Measurements from ENCODE around the gene BCKDK.
"Not testable (repeated sequence)": the region's sequence is repeated elsewhere in the genome, so short reads cannot be mapped to it uniquely, and the experiment has no call there.

The BCKDK gene

GRCh38 chr16:31136822-31137499 lies 28.8 kb downstream of the BCKDK start:
- peaks cover 50% of the 10 kb centered on the region for H3K4me1 ChIP-seq (ENCODE audit: control insufficient read depth, insufficient read depth, low read length)
- not testable (repeated sequence) for H3K9me3 ChIP-seq (ENCODE audit: control insufficient read depth, insufficient read depth, low read depth, low read length); H3K9ac ChIP-seq (ENCODE audit: low read length); H3K4me3 ChIP-seq (ENCODE audit: low read depth, low read length); H3K27ac ChIP-seq (ENCODE audit: low read depth, low read length); H3K27me3 ChIP-seq (ENCODE audit: control insufficient read depth, insufficient read depth, low read length)
- peaks cover 14% of the 10 kb centered on the region for H3K36me3 ChIP-seq (ENCODE audit: control insufficient read depth, insufficient read depth, low read length)

DNA sequence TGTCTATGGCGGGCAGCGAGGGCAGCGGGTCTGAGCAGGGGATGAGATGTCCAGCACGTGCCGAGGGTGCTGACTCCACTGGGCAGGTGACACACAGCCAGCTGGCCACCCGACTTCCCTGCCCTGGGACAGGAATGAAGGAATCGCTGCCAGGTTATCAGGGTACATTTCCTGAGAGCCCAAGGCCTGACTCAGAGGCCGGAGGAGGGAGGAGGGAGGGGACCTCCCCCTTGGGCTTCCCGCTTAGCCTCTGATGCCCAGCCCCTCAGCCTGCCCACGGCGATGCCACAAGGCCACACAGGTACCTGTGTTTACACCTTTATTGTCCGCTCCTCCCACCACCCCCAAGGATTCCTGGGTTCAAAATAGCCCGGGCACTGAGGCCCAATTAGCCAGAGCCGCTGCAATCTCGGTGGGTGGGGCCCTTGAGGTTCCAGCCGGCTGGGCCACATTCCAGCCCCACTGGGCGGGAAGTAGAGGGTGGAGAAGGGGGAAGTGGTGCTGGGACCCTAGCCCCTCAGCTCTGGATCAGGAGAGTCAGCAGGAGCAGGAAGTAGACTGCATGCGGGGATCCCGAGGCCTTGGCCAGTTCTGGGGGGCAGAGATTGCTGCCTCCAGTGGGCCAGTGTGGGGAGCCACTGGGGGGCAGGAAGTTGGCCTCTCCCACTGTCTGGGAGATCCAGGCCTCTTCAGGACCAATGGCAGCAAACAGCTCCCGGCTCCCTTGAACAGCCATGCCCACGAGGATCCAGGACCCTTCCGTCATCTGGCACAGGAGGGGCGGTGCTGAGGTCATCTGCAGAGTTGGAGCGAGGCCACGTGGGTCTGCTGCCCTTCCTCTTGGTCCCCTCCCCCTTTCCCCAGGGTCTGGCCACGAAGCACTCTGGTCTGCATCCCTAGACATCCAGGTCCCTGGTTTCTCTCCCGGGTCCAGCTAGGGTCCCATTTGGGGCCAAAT lies 30.7 kb downstream of the BCKDK start:
- Histone ChIP-seq H3K4me3 (ENCODE audit: low read depth, low read length) (peak overlapping the region; percentile 21), H3K36me3 (ENCODE audit: control insufficient read depth, insufficient read depth, low read length) (no peaks in the 10 kb centered on the region), H3K4me1 (ENCODE audit: control insufficient read depth, insufficient read depth, low read length) (peaks cover 44% of the 10 kb centered on the region), H3K9ac (ENCODE audit: low read length) (peak overlapping the region; percentile 21), H3K27me3 (ENCODE audit: control insufficient read depth, insufficient read depth, low read length) (peaks cover 13% of the 10 kb centered on the region), H3K27ac (ENCODE audit: low read depth, low read length) (peak overlapping the region; percentile 37; the same call in 1 of the 2 replicates), H3K9me3 (ENCODE audit: control insufficient read depth, insufficient read depth, low read depth, low read length) (no peaks in the 10 kb centered on the region)

DNA sequence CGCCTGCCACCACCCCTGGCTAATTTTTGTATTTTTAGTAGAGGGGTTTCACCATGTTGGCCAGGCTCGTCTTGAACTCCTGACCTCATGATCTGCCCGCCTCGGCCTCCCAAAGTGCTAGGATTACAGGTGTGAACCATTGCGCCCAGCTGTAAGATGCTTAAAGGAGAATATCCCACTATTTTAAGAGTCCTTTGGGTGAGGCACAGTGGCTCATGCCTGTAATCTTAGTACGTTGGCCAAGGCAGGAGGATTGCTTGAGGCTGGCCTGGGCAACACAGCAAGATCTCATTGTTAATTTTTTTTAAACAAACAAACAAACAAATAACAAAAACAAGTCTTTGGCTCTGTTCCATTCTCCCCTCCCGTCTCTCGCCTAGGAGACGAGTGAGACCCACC lies 32.9 kb downstream of the BCKDK start:
- peaks cover 30% of the 10 kb centered on the region for H3K4me1 ChIP-seq (ENCODE audit: control insufficient read depth, insufficient read depth, low read length)
- not testable (repeated sequence) for H3K9me3 ChIP-seq (ENCODE audit: control insufficient read depth, insufficient read depth, low read depth, low read length); H3K36me3 ChIP-seq (ENCODE audit: control insufficient read depth, insufficient read depth, low read length)
- H3K27ac ChIP-seq (ENCODE audit: low read depth, low read length), result peak overlapping the region; percentile 5; the same call in 1 of the 2 replicates
- peak overlapping the region; percentile 55; the same call in 1 of the 2 replicates for H3K4me3 ChIP-seq (ENCODE audit: low read depth, low read length)
- H3K9ac ChIP-seq (ENCODE audit: low read length), result peak overlapping the region; percentile 13
- peaks cover 20% of the 10 kb centered on the region for H3K27me3 ChIP-seq (ENCODE audit: control insufficient read depth, insufficient read depth, low read length)

GRCh38 chr16:31141489-31142108 lies 33.4 kb downstream of the BCKDK start:
- peak overlapping the region; percentile 55 for H3K4me3 ChIP-seq (ENCODE audit: low read depth, low read length)
- peaks cover 29% of the 10 kb centered on the region for H3K4me1 ChIP-seq (ENCODE audit: control insufficient read depth, insufficient read depth, low read length)
- H3K27me3 ChIP-seq (ENCODE audit: control insufficient read depth, insufficient read depth, low read length), result peaks cover 25% of the 10 kb centered on the region
- H3K9me3 ChIP-seq (ENCODE audit: control insufficient read depth, insufficient read depth, low read depth, low read length), result no peaks in the 10 kb centered on the region
- H3K27ac ChIP-seq (ENCODE audit: low read depth, low read length), result peak overlapping the region; percentile 5; the same call in 1 of the 2 replicates
- no peaks in the 10 kb centered on the region for H3K36me3 ChIP-seq (ENCODE audit: control insufficient read depth, insufficient read depth, low read length)
- peak overlapping the region; percentile 13 for H3K9ac ChIP-seq (ENCODE audit: low read length)

GRCh38 chr16:31142109-31143010 lies 34.2 kb downstream of the BCKDK start:
- Histone ChIP-seq H3K9ac (ENCODE audit: low read length) (peak overlapping the region; percentile 47), H3K27ac (ENCODE audit: low read depth, low read length) (peak overlapping the region; percentile 5; the same call in 1 of the 2 replicates)

DNA sequence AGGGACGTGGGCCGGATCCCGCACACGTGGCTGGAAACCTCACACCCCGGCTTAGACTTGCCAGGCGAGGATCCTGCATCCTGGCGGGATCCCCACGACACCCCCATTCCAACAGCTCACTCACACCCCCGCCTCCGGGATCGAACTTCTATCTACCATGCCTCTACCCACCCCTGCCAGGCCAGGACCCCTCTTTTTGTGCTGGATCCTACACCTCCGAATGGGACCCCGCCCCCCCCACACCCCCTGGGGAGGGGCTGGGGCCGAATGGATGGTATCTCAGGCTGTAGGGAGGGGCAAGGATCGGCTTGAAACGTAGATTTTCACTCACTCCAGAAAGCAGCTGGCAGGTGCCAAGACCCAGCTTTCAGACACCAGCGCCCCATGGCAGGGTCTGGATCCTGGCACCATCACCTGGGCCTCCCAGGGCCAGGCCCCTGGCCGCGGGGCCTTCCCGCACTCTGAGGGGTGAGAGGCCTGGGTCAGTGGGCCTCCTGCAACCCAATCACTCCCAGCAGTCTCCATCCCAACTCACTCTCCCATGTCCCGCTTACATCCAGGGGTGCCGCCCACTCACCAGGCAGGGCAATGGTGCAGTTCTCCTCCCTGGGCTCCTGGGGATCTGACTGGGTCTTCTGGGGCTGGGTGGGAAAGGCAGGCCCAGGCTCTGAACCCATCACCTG lies 35.0 kb downstream of the BCKDK start:
- Histone ChIP-seq H3K36me3 (ENCODE audit: control insufficient read depth, insufficient read depth, low read length) (no peaks in the 10 kb centered on the region), H3K4me1 (ENCODE audit: control insufficient read depth, insufficient read depth, low read length) (peaks cover 31% of the 10 kb centered on the region), H3K4me3 (ENCODE audit: low read depth, low read length) (peak overlapping the region; percentile 58), H3K27ac (ENCODE audit: low read depth, low read length) (no peak overlapping the region), H3K9me3 (ENCODE audit: control insufficient read depth, insufficient read depth, low read depth, low read length) (no peaks in the 10 kb centered on the region), H3K27me3 (ENCODE audit: control insufficient read depth, insufficient read depth, low read length) (peaks cover 41% of the 10 kb centered on the region), H3K9ac (ENCODE audit: low read length) (peak overlapping the region; percentile 47)

More at GRCh38 chr16:31142109-31143010, 34.2 kb downstream of the BCKDK start:
- Histone ChIP-seq H3K4me1 (ENCODE audit: control insufficient read depth, insufficient read depth, low read length) (peaks cover 29% of the 10 kb centered on the region), H3K36me3 (ENCODE audit: control insufficient read depth, insufficient read depth, low read length) (no peaks in the 10 kb centered on the region), H3K4me3 (ENCODE audit: low read depth, low read length) (peak overlapping the region; percentile 58), H3K27me3 (ENCODE audit: control insufficient read depth, insufficient read depth, low read length) (peaks cover 33% of the 10 kb centered on the region), H3K9me3 (ENCODE audit: control insufficient read depth, insufficient read depth, low read depth, low read length) (no peaks in the 10 kb centered on the region)

DNA sequence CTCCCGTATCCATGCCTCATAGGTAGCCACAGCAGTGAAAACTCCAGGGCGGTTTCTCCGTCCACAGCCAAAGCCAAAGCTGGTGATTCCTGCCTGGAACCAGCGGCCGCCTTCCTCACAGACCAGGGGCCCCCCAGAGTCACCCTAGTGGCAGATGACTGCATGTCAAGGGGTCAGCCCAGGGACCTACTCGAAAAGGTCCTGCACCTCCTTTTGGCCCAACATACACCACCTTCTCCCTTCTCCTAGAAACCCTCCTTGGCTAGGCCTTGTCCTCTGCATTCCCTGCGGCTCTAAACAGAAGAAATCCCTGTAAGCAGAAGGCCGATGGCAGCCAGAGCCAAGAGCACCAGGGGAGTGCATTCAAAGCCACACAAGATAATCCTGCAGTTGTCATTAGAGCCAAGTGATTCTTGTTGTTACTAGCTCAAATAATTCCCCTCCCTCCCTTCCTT lies 35.5 kb downstream of the BCKDK start:
- no peak overlapping the region for H3K4me3 ChIP-seq (ENCODE audit: low read depth, low read length)
- no peak overlapping the region for H3K9ac ChIP-seq (ENCODE audit: low read length)
- H3K4me1 ChIP-seq (ENCODE audit: control insufficient read depth, insufficient read depth, low read length), result peaks cover 30% of the 10 kb centered on the region
- no peaks in the 10 kb centered on the region for H3K36me3 ChIP-seq (ENCODE audit: control insufficient read depth, insufficient read depth, low read length)
- H3K9me3 ChIP-seq (ENCODE audit: control insufficient read depth, insufficient read depth, low read depth, low read length), result no peaks in the 10 kb centered on the region
- H3K27ac ChIP-seq (ENCODE audit: low read depth, low read length), result no peak overlapping the region
- peaks cover 47% of the 10 kb centered on the region for H3K27me3 ChIP-seq (ENCODE audit: control insufficient read depth, insufficient read depth, low read length)

DNA sequence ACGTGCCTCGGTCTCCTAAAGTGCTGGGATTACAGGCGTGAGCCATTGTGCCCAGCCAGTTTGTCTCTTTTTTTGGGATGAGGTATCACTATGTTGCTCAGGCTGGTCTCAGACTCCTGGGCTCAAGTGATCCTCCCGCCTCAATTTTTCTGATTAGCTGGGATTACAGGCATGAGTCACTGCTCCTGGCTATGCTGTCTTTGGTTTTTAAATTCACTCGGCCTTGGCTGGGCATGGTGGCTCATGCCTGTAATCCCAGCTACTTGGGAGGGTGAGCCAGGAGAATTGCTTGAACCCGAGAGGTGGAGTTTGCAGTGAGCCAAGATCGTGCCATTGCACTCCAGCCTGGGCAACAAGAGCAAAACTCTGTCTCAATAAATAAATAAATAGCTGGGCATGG lies 36.2 kb downstream of the BCKDK start:
- H3K9me3 ChIP-seq (ENCODE audit: control insufficient read depth, insufficient read depth, low read depth, low read length); H3K4me3 ChIP-seq (ENCODE audit: low read depth, low read length); H3K27ac ChIP-seq (ENCODE audit: low read depth, low read length); H3K9ac ChIP-seq (ENCODE audit: low read length); H3K36me3 ChIP-seq (ENCODE audit: control insufficient read depth, insufficient read depth, low read length): not testable (repeated sequence)
- Histone ChIP-seq H3K4me1 (ENCODE audit: control insufficient read depth, insufficient read depth, low read length) (peaks cover 28% of the 10 kb centered on the region), H3K27me3 (ENCODE audit: control insufficient read depth, insufficient read depth, low read length) (peaks cover 47% of the 10 kb centered on the region)

GRCh38 chr16:31145398-31145990 lies 37.3 kb downstream of the BCKDK start:
- no peaks in the 10 kb centered on the region for H3K36me3 ChIP-seq (ENCODE audit: control insufficient read depth, insufficient read depth, low read length)
- peaks cover 47% of the 10 kb centered on the region for H3K27me3 ChIP-seq (ENCODE audit: control insufficient read depth, insufficient read depth, low read length)
- no peak overlapping the region for H3K27ac ChIP-seq (ENCODE audit: low read depth, low read length)
- H3K4me1 ChIP-seq (ENCODE audit: control insufficient read depth, insufficient read depth, low read length), result peaks cover 34% of the 10 kb centered on the region
- no peak overlapping the region for H3K9ac ChIP-seq (ENCODE audit: low read length)
- H3K9me3 ChIP-seq (ENCODE audit: control insufficient read depth, insufficient read depth, low read depth, low read length), result no peaks in the 10 kb centered on the region
- no peak overlapping the region for H3K4me3 ChIP-seq (ENCODE audit: low read depth, low read length)

Data from HUES6 (cell line).